T1000 (cell line): ENCODE data around the gene PIEZO2.
"Not testable (repeated sequence)": the region's sequence is repeated elsewhere in the genome, so short reads cannot be mapped to it uniquely, and the experiment has no call there.

Experiments
- DNase-seq: peaks from one replicate; lab custom pipeline; 2025; ENCODE audit warnings: mixed read lengths; lab: John Stamatoyannopoulos, UW

Gene PIEZO2

GRCh38 chr18:11149441-11150270 lies at the start of gene PIEZO2:
TSS of gene PIEZO2 (minus strand) at chr18:11149569. CDS start at chr18:11148588, 981 bp downstream.
- peak; percentile 51 for DNase-seq

GRCh38 chr18:11183637-11184036 lies 34.3 kb upstream of the PIEZO2 start:
- no peak for DNase-seq

- not testable (repeated sequence) for DNase-seq
Observed at GRCh38 chr18:11181629-11182028, 32.3 kb upstream of the PIEZO2 start.

GRCh38 chr18:11179959-11180519 lies 30.7 kb upstream of the PIEZO2 start:
- DNase-seq, result no peak

GRCh38 chr18:11178951-11179549 lies 29.7 kb upstream of the PIEZO2 start:
- DNase-seq, result no peak

GRCh38 chr18:11177382-11177781 lies 28.0 kb upstream of the PIEZO2 start:
- no peak for DNase-seq

GRCh38 chr18:11176481-11176881 lies 27.1 kb upstream of the PIEZO2 start:
- no peak for DNase-seq

GRCh38 chr18:11175266-11175979 lies 26.1 kb upstream of the PIEZO2 start:
- no peak for DNase-seq

GRCh38 chr18:11174179-11174578 lies 24.8 kb upstream of the PIEZO2 start:
- not testable (repeated sequence) for DNase-seq

- no peak for DNase-seq
Observed at GRCh38 chr18:11167778-11168177, 18.4 kb upstream of the PIEZO2 start.

- no peak for DNase-seq
Observed at GRCh38 chr18:11165952-11166351, 16.6 kb upstream of the PIEZO2 start.

- no peak for DNase-seq
Observed at GRCh38 chr18:11165138-11165537, 15.8 kb upstream of the PIEZO2 start.

- no peak for DNase-seq
Observed at GRCh38 chr18:11163665-11164064, 14.3 kb upstream of the PIEZO2 start.

- DNase-seq, result no peak
Observed at GRCh38 chr18:11162889-11163288, 13.5 kb upstream of the PIEZO2 start.

GRCh38 chr18:11162462-11162861 lies 13.1 kb upstream of the PIEZO2 start:
- DNase-seq, result no peak

GRCh38 chr18:11160313-11160712 lies 10.9 kb upstream of the PIEZO2 start:
- no peak for DNase-seq

- no peak for DNase-seq
Observed at GRCh38 chr18:11159844-11160243, 10.5 kb upstream of the PIEZO2 start.

- DNase-seq, result no peak
Observed at GRCh38 chr18:11156978-11157377, 7.6 kb upstream of the PIEZO2 start.

- no peak for DNase-seq
Observed at GRCh38 chr18:11155034-11155759, 5.8 kb upstream of the PIEZO2 start.

GRCh38 chr18:11154368-11154989 lies 5.1 kb upstream of the PIEZO2 start:
- no peak for DNase-seq

- no peak for DNase-seq
Observed at GRCh38 chr18:11153097-11153496, 3.7 kb upstream of the PIEZO2 start.
